HepG2 (cell line): Measurements from ENCODE around the gene GPC6. TPM values are rescaled to one million over a fixed set of nuclear protein-coding genes. Genes with fewer than 3 reads are reported as not detected.

Experiments used
- ATAC-seq: fragments of 200-7000 bp; cut with Tn5 transposase; 3 replicates; pipeline ENCODE4 v1.9.1; 2020; ENCODE audit warnings: mild to moderate bottlenecking, moderate library complexity
- BruUV-seq: library from RNA; stranded (reverse); fragments of 400-500 nt; replicated peaks from 2 replicates; lab custom pipeline; 2021; lab: Mats Ljungman, UMichigan
- CTCF ChIA-PET: fragments of 300-600 bp; formaldehyde crosslinking; extraction: SDS; loops from one replicate; lab custom pipeline; 2021; ENCODE audit warnings: low total read pairs, inconsistent platforms, low intra/inter-chr PET ratio; lab: Yijun Ruan, JAX
- POLR2A ChIA-PET: fragments of 350-600 bp; sonication (Branson Sonifier 250); formaldehyde crosslinking; loops from one replicate; lab custom pipeline; 2020; ENCODE audit warnings: antibody characterized with exemption, inconsistent platforms; lab: Yijun Ruan, JAX
- DNase-seq: peaks from one replicate; pipeline ENCODE4 v3.0.0-alpha.2; 2015; ENCODE audit warnings: low spot score
- FAIRE-seq: peaks from 3 replicates; lab custom pipeline; 2011; peaks lifted over from hg19 to GRCh38; lab: Jason Lieb, UNC
- H2AFZ ChIP-seq: one replicate; pipeline ENCODE4 v1.6.1; 2011; ENCODE audit warnings: low read length, inconsistent platforms
- H3K27ac ChIP-seq: fragments of 300-600 bp; 3 replicates; pipeline ENCODE4 v1.8.0; 2011; ENCODE audit warnings: mixed run types, mild to moderate bottlenecking, mixed read lengths, low read length, inconsistent platforms; ENCODE audit not compliant: insufficient read depth; ENCODE audit errors: extremely low read length
- H3K27me3 ChIP-seq, 2 experiments: fragments of 200-600 bp in 1 of 2; 2 replicates in 1 of 2; 3 replicates in 1 of 2; pipeline versions ENCODE4 v1.6.0 to v1.8.0; 2011; ENCODE audit warnings: low read length in 2 of 2, mild to moderate bottlenecking in 2 of 2, moderate library complexity in 2 of 2, inconsistent platforms in 1 of 2; ENCODE audit not compliant: insufficient read depth in 2 of 2, control insufficient read depth in 1 of 2
- H3K36me3 ChIP-seq, 2 experiments: fragments of 200-600 bp in 1 of 2; replicated peaks in 1 of 2; 2 replicates in 1 of 2; 3 replicates in 1 of 2; pipeline versions ENCODE4 v1.5.1 to v1.8.0; 2011; ENCODE audit warnings: low read length in 2 of 2, inconsistent platforms in 1 of 2; ENCODE audit not compliant: insufficient read depth in 2 of 2, control insufficient read depth in 1 of 2
- H3K4me1 ChIP-seq: 2 replicates; pipeline ENCODE4 v1.5.1; 2012; ENCODE audit warnings: low read length, inconsistent platforms; ENCODE audit not compliant: insufficient read depth
- H3K4me2 ChIP-seq: 2 replicates; pipeline ENCODE4 v1.6.0; 2011; ENCODE audit warnings: low read depth, low read length, inconsistent platforms
- H3K4me3 ChIP-seq, 3 experiments: fragments of 200-600 bp in 1 of 3; sonication (generic), shearing (Covaris generic) in 1 of 3; replicated peaks in 1 of 3; 2 replicates each; pipeline ENCODE4 v1.5.1; 2011 to 2016; ENCODE audit warnings: low read length in 3 of 3, inconsistent platforms in 2 of 3, low read depth in 2 of 3, mild to moderate bottlenecking in 2 of 3, control low read depth in 1 of 3, mixed read lengths in 1 of 3; ENCODE audit not compliant: insufficient read depth in 1 of 3
- H3K79me2 ChIP-seq: one replicate; pipeline ENCODE4 v1.6.1; 2011; ENCODE audit warnings: low read length, inconsistent platforms; ENCODE audit not compliant: insufficient read depth
- H3K9ac ChIP-seq: 2 replicates; pipeline ENCODE4 v1.6.0; 2011; ENCODE audit warnings: mild to moderate bottlenecking, low read depth, low read length, inconsistent platforms; ENCODE audit not compliant: insufficient read depth
- H3K9me3 ChIP-seq: 2 replicates; pipeline ENCODE4 v1.5.1; 2012; ENCODE audit warnings: mild to moderate bottlenecking, low read length
- H4K20me1 ChIP-seq: 2 replicates; pipeline ENCODE4 v1.6.0; 2011; ENCODE audit warnings: inconsistent platforms, mild to moderate bottlenecking, low read length, moderate library complexity; ENCODE audit not compliant: insufficient read depth
- AKAP8 ChIP-seq: sonication (generic); formaldehyde crosslinking; IDR thresholded peaks from 2 replicates; pipeline ENCODE4 v1.5.1; 2020; ENCODE audit warnings: mild to moderate bottlenecking, missing genetic modification reagents
- ATF5 ChIP-seq: sonication (generic); formaldehyde crosslinking; IDR thresholded peaks from 2 replicates; pipeline ENCODE4 v1.4.0; 2020; ENCODE audit warnings: mild to moderate bottlenecking, low read depth, missing genetic modification reagents
- DMTF1 ChIP-seq: sonication (generic); formaldehyde crosslinking; IDR thresholded peaks from 2 replicates; pipeline ENCODE4 v1.4.0; 2020; ENCODE audit warnings: mild to moderate bottlenecking, missing genetic modification reagents
- HOXA9 ChIP-seq: sonication (generic); formaldehyde crosslinking; IDR thresholded peaks from 2 replicates; pipeline ENCODE4 v1.8.1; 2022; ENCODE audit warnings: missing genetic modification reagents, mild to moderate bottlenecking, moderate library complexity, borderline replicate concordance
- NFIB ChIP-seq: sonication (generic); formaldehyde crosslinking; IDR thresholded peaks from 2 replicates; pipeline ENCODE4 v1.9.0; 2021; ENCODE audit warnings: missing genetic modification reagents, mild to moderate bottlenecking, borderline replicate concordance
- RFX3 ChIP-seq: IDR thresholded peaks from 2 replicates; pipeline ENCODE4 v1.6.1; 2016; ENCODE audit warnings: missing biosample characterization, missing genetic modification reagents
- THAP11 ChIP-seq: IDR thresholded peaks from 2 replicates; pipeline ENCODE4 v1.6.1; 2016; ENCODE audit warnings: missing biosample characterization, missing genetic modification reagents
- ZNF34 ChIP-seq: sonication (generic); formaldehyde crosslinking; IDR thresholded peaks from 2 replicates; pipeline ENCODE4 v1.4.0; 2020; ENCODE audit warnings: mild to moderate bottlenecking, missing genetic modification reagents, borderline replicate concordance
- ZNF646 ChIP-seq: sonication (generic); formaldehyde crosslinking; IDR thresholded peaks from 2 replicates; pipeline ENCODE4 v1.9.0; 2021; ENCODE audit warnings: mild to moderate bottlenecking, missing genetic modification reagents
- ZNF737 ChIP-seq: sonication (generic); formaldehyde crosslinking; IDR thresholded peaks from 2 replicates; pipeline ENCODE4 v1.5.0; 2020; ENCODE audit warnings: missing genetic modification reagents, mild to moderate bottlenecking, borderline replicate concordance
- ZSCAN25 ChIP-seq: sonication (generic); formaldehyde crosslinking; IDR thresholded peaks from 2 replicates; pipeline ENCODE4 v1.8.0; 2022; ENCODE audit warnings: mild to moderate bottlenecking, missing genetic modification reagents
- WGBS: methylation state at CpG from one replicate; pipeline ENCODE4 v1.1.6; 2017; ENCODE audit warnings: low lambda C conversion rate; 5-methylcytosine and 5-hydroxymethylcytosine counted together
- in situ Hi-C: cut with HindIII; loops from 2 replicates; pipeline ENCODE4 v1.10.0; 2017; ENCODE audit warnings: low pct_unique_long_range_greater_than_20kb; ENCODE audit not compliant: extremely low pct_ligation_motif_present
- intact Hi-C: fragments of 100-400 bp; cut with micrococcal nuclease; formaldehyde crosslinking; loops from one replicate; pipeline ENCODE4 v1.10.0; 2022; ENCODE audit not compliant: unreplicated experiment
- polyA plus RNA-seq, 8 experiments: library from polyadenylated mRNA; depleted of rRNA in 3 of 8; stranded (reverse) in 7 of 8; unstranded in 1 of 8; fragments of >200 nt; fragmentation: Illumina TruSeq in 4 of 8; extraction: Trizol in 4 of 8; gene quantifications; 2 replicates each; pipeline versions ENCODE4 v1.2.1 to v1.2.3, GENCODE V29; 2011 to 2016; ENCODE audit warnings: low read depth in 4 of 8, missing spikeins in 1 of 8, mixed read lengths in 1 of 8; ENCODE audit not compliant: insufficient read depth in 1 of 8
- total RNA-seq, 5 experiments: library from RNA; depleted of rRNA; stranded (reverse); fragments of >200 nt; fragmentation: Illumina TruSeq; extraction: Trizol; gene quantifications; 2 replicates each; pipeline ENCODE4 v1.2.3, GENCODE V29; 2016; ENCODE audit warnings: low read depth in 1 of 5
- TF ChIP-seq, protein P1 (sequence below): sonication (generic); formaldehyde crosslinking; IDR thresholded peaks from 2 replicates; pipeline ENCODE4 v1.8.0; 2022; ENCODE audit warnings: mild to moderate bottlenecking, missing genetic modification reagents

GPC6 gene
- total and polyA plus RNA-seq, 2 of the 13 experiments (the other 11 are each of a cell fraction or from before 2014, with no cell fraction given): 24.5 to 33.9 TPM

DNA sequence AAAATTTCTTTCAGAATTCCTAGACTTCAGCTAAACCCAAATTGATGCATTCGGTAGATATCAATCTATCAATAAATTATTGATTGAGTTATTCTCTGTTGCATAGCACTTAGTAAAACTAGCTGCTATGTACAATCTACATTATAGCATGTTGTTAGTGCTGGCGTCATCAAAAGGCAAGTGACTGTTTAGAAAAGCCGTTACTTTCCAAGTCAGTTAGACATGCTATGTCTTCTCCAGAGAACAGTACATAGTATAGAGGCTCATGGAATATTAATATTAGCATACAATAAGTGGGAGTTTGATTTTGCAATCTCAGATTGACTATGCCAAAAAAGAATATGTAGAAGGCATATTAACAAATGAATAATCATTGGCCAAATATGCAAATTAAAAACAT is 1087.3 kb downstream of the GPC6 start:
- 97% methylated on average over 3 of the region's 3 CpGs for WGBS
- ChIA-PET CTCF (no interaction called here), POLR2A (interaction anchor here (1.1 kb wide), 1 partner anchor 22 kb away, joined by 4 read pairs; no protein-coding TSS in a partner anchor)
- no peak overlapping the region for H3K4me3 ChIP-seq
- H3K27me3 ChIP-seq: no peaks in the 10 kb centered on the region
- no TSS peak for BruUV-seq
- H3K4me2 ChIP-seq: no peak overlapping the region
- no peaks in the 10 kb centered on the region for H3K79me2 ChIP-seq
- DNase-seq: no peak
- FAIRE-seq: no peak
- no peaks in the 10 kb centered on the region for H3K36me3 ChIP-seq
- no peak for ATAC-seq
- H3K27ac ChIP-seq: no peak overlapping the region
- in situ Hi-C loops: no loop called here
- H4K20me1 ChIP-seq: no peaks in the 10 kb centered on the region
- H3K4me1 ChIP-seq: no peaks in the 10 kb centered on the region
- intact Hi-C loops: no loop called here
- no peak overlapping the region for H3K9ac ChIP-seq
- no peak overlapping the region for H2AFZ ChIP-seq
- no peaks in the 10 kb centered on the region for H3K9me3 ChIP-seq
- TF ChIP-seq RFX3 (CRISPR knock-in tag) (no peak), ZNF737 (CRISPR knock-in tag) (no peak), THAP11 (CRISPR knock-in tag) (no peak), ATF5 (CRISPR knock-in tag) (no peak), ZSCAN25 (CRISPR knock-in tag) (no peak), HOXA9 (CRISPR knock-in tag) (no peak), AKAP8 (no peak), ZNF646 (no peak), DMTF1 (CRISPR knock-in tag) (no peak), ZNF34 (CRISPR knock-in tag) (no peak), NFIB (CRISPR knock-in tag) (no peak)
- TF ChIP-seq, protein P1, sequence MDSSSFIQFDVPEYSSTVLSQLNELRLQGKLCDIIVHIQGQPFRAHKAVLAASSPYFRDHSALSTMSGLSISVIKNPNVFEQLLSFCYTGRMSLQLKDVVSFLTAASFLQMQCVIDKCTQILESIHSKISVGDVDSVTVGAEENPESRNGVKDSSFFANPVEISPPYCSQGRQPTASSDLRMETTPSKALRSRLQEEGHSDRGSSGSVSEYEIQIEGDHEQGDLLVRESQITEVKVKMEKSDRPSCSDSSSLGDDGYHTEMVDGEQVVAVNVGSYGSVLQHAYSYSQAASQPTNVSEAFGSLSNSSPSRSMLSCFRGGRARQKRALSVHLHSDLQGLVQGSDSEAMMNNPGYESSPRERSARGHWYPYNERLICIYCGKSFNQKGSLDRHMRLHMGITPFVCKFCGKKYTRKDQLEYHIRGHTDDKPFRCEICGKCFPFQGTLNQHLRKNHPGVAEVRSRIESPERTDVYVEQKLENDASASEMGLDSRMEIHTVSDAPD (CRISPR knock-in tag): no peak
